COR-L47 (cell line): ENCODE measurements around the gene ADGRG7.
A peak's percentile ranks its signal among the peaks of the same experiment; 100 is the strongest.

ENCODE experiments used
- DNase-seq: peaks from one replicate; lab custom pipeline; 2025; lab: John Stamatoyannopoulos, UW

ADGRG7 gene

GRCh38 chr3:100600181-100601042 lies 9.0 kb upstream of the ADGRG7 start:
- DNase-seq: no peak

- DNase-seq: peak; percentile 11
Measured at GRCh38 chr3:100602506-100603444, 6.6 kb upstream of the ADGRG7 start.

- DNase-seq: peak; percentile 9
Measured at GRCh38 chr3:100603469-100603868, 5.9 kb upstream of the ADGRG7 start.

- no peak for DNase-seq
Measured at GRCh38 chr3:100605358-100605757, 4.0 kb upstream of the ADGRG7 start.

DNA sequence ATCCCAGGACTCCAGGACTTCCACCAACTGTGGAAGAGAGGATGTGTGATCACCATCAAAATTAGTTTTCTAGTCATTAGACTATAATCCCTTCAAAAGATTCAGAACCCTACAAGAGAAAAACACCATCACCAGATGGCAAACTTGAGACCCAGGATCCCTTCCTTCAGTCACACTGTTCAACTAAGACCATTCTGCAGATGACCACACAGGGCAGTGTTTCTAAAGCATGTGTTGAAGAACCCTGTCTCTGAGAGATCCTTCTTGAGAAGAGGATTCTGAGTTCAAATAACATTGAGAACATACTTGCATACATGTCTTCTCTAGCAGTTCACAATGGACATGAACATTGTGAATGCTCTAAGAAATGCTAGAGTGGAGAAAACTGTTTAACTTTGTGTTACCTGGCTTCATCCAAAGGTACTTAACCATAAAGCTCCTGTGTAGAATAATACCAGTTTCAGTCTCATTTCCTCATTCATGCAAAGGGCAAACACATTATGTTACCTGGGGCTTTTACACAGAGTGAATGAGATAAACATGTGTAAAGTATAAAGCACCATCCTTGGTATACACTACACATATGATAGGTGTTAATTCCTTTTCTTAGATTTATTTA lies 2.4 kb upstream of the ADGRG7 start:
- peak; percentile 4 for DNase-seq

- DNase-seq: no peak
Measured at GRCh38 chr3:100609963-100610362, 562 bp downstream of the ADGRG7 start.

DNA sequence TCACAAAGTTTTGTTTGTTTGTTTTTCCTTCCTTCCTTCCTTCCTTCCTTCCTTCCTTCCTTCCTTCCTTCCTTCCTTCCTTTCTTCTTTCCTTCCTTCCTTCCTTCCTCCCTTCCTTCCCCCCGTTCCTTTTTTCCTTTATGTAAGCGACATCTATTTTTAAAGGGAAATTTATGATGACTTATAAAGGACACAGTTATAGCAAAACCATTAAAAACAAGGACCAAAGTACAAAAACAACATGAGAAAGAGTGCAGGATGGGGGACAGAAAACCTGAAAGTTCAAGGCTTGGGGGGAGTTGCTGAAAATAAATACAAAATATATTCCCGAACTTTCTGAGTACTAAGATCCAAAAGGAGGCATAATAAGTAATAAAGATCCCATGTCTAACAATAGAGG lies 1.8 kb downstream of the ADGRG7 start:
- no peak for DNase-seq

GRCh38 chr3:100613721-100614390 lies 4.5 kb downstream of the ADGRG7 start:
- DNase-seq: no peak

GRCh38 chr3:100614941-100615340 lies 5.5 kb downstream of the ADGRG7 start:
- DNase-seq: no peak

- DNase-seq: no peak
Measured at GRCh38 chr3:100615684-100616083, 6.3 kb downstream of the ADGRG7 start.

DNA sequence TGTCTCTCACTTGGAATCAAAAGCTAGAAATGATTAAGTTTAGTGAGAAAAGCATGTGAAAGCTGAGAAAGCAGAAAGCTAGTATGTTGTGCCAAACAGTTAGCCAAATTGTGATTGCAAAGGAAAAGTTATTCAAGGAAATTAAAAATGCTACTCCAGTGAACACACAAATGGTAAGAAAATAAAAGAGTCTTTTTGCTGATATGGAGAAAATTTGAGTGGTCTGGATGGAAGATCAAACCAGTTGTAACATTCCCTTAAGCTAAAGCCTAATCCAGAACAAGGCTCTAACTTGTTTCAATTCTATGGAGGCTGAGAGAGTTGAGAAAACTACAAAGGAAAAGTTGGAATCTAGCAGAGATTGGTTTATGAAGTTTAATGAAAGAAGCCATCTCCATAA lies 11.8 kb downstream of the ADGRG7 start:
- DNase-seq: no peak

DNA sequence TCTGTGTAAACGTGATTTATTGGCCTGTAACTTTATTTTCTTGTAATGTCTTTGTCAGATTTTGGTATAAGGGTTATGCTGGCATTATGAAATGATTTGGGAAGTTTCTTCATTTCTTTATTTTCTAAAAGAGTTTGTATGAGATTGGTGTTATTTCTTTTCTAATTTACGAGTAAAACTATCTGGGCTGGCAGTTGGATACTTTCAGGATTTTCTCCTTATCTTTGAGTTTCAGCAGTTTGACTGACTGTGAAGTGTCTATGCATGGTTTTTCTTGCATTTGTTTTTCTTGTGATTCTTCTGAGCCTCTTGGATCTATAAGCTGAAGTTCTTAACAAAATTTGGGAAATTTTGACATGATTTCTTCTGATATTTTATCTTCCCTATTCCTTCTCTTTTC lies 18.1 kb downstream of the ADGRG7 start:
- DNase-seq: no peak

DNA sequence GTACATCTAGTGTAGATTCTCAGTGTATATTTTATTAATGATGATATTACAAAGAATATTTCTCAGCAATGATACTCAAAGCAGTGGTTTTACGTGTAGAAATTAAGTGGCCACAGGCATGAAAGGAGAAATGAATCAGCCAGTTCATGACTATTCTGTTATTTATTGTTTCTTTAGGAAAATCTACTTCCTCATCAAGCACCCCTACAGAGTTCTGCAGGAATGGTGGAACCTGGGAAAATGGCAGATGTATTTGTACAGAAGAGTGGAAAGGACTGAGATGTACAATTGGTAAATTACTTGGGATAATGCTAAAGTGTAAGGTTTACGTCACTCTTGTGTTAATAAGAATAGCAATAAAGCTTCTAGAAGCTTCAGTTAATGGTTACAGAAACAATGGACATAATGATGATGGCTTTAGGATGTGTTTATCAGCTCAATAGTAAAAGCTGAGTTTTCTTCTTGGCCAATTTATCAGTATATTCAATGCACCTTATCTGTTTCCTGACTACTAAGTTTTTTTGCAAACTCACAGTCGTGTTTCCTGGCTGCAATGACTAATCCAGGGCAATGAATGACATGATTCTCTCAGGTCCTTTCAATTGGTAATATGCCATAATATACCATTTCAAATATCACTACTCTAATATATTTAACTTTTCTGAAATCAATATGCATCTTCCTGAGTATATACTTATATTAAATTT lies 20.2 kb downstream of the ADGRG7 start:
- DNase-seq: no peak

DNA sequence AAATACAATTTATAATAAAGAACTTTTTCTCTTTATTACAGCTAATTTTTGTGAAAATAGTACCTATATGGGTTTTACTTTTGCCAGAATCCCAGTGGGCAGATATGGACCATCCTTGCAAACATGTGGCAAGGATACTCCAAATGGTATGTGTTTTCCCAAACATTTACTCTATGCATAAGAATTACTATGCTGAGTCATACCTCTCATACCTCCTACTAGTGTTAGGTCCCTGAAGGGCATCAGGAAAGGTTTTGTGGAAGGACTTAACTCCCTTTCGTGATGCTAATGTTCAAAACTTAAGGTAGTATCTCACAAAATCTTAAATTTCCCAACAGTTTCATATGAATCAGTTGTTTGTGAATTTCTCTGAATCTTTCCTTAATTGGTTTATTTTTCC lies 21.3 kb downstream of the ADGRG7 start:
- DNase-seq: no peak

DNA sequence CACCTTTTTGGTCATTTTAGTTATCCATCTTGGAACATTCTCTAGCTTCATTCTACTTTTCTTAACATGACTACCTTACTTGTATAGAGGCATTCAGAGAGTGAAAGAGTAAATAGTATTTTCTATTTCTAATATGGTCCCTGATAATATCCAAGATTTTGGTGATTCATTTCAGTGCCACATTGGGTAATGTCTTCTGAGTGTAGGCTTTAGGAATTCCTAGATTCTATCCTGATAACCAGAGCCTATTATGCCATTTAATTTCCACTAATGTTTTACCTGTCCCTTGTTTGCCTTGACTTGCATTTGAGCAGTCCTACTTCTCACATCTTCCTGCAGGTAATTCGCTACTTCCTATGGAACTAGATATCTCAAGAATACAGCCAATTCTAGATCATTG lies 21.8 kb downstream of the ADGRG7 start:
- DNase-seq: no peak

GRCh38 chr3:100634493-100635272 lies 25.3 kb downstream of the ADGRG7 start:
- peak; percentile 34 for DNase-seq

GRCh38 chr3:100635273-100635701 lies 25.9 kb downstream of the ADGRG7 start:
- DNase-seq: no peak

DNA sequence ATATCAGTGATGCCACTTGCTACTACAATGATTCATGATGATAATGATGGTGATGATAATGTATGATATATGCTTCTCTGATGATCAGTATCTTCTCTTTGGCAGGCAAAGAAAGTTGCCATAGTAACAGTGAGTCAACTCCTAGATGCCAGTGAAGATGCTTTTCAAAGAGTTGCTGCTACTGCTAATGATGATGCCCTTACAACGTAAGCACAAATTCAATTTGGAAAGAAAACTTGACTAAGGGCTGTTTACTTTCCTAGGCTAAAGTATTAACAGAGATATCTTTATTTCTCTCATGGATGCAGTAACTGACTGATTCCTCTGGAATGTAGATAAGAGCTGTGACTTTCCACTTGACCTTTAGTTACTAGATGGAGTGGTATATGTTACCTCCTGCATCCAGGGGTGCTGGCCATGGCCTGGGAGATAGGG lies 27.8 kb downstream of the ADGRG7 start:
- DNase-seq: no peak

DNA sequence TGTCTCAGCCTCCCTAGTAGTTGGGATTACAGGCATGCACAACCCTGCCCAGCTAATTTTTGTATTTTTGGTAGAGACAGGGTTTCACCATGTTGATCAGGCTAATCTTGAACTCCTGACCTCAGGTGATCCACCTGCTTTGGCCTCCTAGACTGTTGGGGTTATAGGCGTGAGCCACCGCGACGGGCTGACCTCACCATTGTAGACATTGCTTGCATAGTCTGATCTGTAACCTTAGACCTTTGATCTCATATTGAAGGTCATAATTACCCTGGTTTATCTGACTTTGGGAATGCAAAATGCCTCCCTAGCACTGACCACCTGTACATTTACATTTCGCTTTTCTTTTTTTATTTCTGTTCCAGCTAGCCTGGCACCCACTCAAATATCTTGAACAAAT lies 31.2 kb downstream of the ADGRG7 start:
- DNase-seq: no peak

GRCh38 chr3:100641471-100642032 lies 32.2 kb downstream of the ADGRG7 start:
- no peak for DNase-seq
